HFFc6 (cell line): ENCODE measurements around the gene SNTG2. TPM values are rescaled to one million over a fixed set of nuclear protein-coding genes. Genes with fewer than 3 reads are reported as not detected.

Experiments used
- DNase-seq: peaks from one replicate; pipeline ENCODE4 v3.0.0-alpha.2; 2018
- H3K27ac Mint-ChIP-seq: 2 replicates; pipeline ENCODE4 v1.8.0; 2020; ENCODE audit warnings: mild to moderate bottlenecking, mixed read lengths
- H3K27me3 Mint-ChIP-seq: 2 replicates; pipeline ENCODE4 v1.8.0; 2021; ENCODE audit warnings: mild to moderate bottlenecking, moderate library complexity, mixed read lengths; ENCODE audit not compliant: insufficient read depth
- H3K36me3 Mint-ChIP-seq: 2 replicates; pipeline ENCODE4 v1.8.0; 2021; ENCODE audit warnings: low read depth, mixed read lengths
- H3K4me1 Mint-ChIP-seq: 2 replicates; pipeline ENCODE4 v1.8.0; 2020; ENCODE audit warnings: low read depth, mixed read lengths
- H3K4me3 Mint-ChIP-seq: 2 replicates; pipeline ENCODE4 v1.8.0; 2020; ENCODE audit warnings: mild to moderate bottlenecking, moderate library complexity, mixed read lengths
- H3K9me3 Mint-ChIP-seq: 2 replicates; pipeline ENCODE4 v1.8.0; 2020; ENCODE audit warnings: mild to moderate bottlenecking, mixed read lengths
- total RNA-seq, 6 experiments: library from RNA; stranded (reverse); fragmentation: NEBNext Ultra II Directional; extraction: Animal tissue kit (Norgen Biotek cat#: 25700); gene quantifications; 2 replicates in 1 of 6; 3 replicates in 5 of 6; pipeline ENCODE4 v1.2.3, GENCODE V29; 2021
- TF ChIP-seq, protein P1 (sequence below): fragments of 200-600 bp; sonication (generic); IDR thresholded peaks from 2 replicates; pipeline ENCODE4 v1.5.0; 2021; ENCODE audit warnings: antibody characterized with exemption, mild to moderate bottlenecking

Gene SNTG2
- total RNA-seq, 6 experiments from 2014 or later, result not detected

DNA sequence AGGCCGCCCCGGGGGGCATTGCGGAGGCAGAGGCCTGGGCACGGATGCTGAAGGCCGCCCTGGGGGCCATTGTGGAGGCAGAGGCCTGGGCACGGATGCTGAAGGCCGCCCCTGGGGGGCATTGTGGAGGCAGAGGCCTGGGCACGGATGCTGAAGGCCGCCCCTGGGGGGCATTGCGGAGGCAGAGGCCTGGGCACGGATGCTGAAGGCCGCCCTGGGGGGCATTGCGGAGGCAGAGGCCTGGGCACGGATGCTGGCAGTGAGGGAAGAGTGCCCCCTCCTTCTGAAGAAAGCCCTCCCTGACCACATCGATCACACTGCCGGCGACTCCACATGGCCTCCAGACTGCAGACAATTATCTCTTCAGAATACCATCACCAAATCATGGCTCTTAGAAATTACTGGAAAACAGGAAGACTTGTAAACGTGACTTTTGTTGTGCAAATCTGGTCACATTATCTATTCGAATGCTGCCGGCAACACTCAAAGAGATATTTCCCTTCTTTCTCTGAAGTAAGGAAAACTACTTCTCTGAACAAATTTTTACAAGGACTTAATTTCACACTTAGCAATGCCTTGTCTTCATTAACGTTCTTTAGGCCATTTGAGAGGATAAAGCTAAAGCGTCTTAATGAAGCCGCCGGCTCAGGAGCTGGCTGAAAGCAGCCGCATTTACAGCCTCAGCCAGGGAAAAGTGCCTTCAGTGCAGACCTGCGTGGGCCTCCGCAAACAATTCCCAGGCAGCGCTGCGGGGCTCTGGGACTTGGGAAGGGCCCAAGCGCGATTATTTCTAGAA lies 18.1 kb upstream of the SNTG2 start:
- Mint-ChIP-seq H3K27me3 (no peaks in the 10 kb centered on the region; the same call in 1 of the 2 replicates), H3K4me1 (no peaks in the 10 kb centered on the region; the same call in 1 of the 2 replicates), H3K9me3 (peaks cover 35% of the 10 kb centered on the region), H3K27ac (no peak overlapping the region), H3K36me3 (no peaks in the 10 kb centered on the region; the same call in 1 of the 2 replicates), H3K4me3 (no peak overlapping the region)
- TF ChIP-seq, protein P1, sequence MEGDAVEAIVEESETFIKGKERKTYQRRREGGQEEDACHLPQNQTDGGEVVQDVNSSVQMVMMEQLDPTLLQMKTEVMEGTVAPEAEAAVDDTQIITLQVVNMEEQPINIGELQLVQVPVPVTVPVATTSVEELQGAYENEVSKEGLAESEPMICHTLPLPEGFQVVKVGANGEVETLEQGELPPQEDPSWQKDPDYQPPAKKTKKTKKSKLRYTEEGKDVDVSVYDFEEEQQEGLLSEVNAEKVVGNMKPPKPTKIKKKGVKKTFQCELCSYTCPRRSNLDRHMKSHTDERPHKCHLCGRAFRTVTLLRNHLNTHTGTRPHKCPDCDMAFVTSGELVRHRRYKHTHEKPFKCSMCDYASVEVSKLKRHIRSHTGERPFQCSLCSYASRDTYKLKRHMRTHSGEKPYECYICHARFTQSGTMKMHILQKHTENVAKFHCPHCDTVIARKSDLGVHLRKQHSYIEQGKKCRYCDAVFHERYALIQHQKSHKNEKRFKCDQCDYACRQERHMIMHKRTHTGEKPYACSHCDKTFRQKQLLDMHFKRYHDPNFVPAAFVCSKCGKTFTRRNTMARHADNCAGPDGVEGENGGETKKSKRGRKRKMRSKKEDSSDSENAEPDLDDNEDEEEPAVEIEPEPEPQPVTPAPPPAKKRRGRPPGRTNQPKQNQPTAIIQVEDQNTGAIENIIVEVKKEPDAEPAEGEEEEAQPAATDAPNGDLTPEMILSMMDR, result no peak
- no peak for DNase-seq

DNA sequence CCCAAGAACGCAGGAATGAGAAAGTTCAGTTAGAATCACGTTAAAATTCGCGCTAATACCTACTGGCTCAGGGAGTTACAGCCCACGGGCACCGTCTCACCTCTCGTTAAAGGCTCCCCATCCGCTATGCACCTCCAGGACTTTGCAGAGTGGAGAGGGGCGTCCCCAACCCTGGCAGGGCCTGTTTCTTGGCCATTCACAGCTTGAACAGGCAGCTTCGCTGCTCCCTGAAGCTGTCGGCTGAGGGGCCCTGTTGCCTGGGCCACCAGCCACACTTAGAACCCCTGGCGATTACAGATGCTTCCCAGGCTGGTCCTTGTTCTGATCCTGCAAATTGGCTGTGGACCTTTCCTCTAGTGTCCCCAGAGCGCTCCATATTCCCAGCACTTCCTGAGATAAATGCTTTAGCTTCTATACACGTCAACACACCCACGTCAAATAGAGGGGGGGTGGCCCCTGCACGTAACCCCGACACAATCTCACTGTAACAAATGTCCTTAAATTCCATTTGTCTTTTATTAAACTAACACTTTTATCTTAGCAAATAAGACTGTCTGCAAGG lies 16.8 kb upstream of the SNTG2 start:
- Mint-ChIP-seq H3K27ac (no peak overlapping the region), H3K27me3 (no peaks in the 10 kb centered on the region; the same call in 1 of the 2 replicates), H3K4me1 (peaks cover 4% of the 10 kb centered on the region; the same call in 1 of the 2 replicates), H3K4me3 (no peak overlapping the region), H3K9me3 (peaks cover 42% of the 10 kb centered on the region), H3K36me3 (no peaks in the 10 kb centered on the region; the same call in 1 of the 2 replicates)
- DNase-seq, result no peak
- TF ChIP-seq, protein P1, result no peak

DNA sequence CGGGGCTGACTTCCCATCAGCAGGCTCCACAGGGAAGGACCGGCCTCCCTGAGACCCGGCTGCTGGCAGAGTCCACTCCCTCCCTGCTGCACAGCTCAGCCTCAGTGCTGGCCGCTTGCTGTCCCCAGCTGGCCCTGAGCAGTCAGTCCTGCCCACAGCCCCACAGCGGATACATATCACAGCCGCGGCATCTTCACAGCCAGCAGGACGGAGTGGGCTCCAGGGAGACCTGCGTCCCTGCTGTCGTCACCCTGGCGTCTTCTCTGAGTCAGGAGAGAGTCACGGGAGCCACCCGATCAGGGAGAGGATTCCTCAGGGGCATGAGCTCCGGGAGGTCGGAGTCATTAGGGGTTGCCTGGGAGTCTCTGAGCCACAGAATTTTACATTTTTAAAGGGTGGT lies 13.1 kb upstream of the SNTG2 start:
- Mint-ChIP-seq H3K27me3 (no peaks in the 10 kb centered on the region), H3K4me1 (peaks cover 4% of the 10 kb centered on the region; the same call in 1 of the 2 replicates), H3K9me3 (peaks cover 29% of the 10 kb centered on the region; the same call in 1 of the 2 replicates), H3K4me3 (no peak overlapping the region; the same call in 1 of the 2 replicates), H3K36me3 (no peaks in the 10 kb centered on the region), H3K27ac (peak overlapping the region; percentile 60; the same call in 1 of the 2 replicates)
- TF ChIP-seq, protein P1, result no peak
- DNase-seq, result no peak

DNA sequence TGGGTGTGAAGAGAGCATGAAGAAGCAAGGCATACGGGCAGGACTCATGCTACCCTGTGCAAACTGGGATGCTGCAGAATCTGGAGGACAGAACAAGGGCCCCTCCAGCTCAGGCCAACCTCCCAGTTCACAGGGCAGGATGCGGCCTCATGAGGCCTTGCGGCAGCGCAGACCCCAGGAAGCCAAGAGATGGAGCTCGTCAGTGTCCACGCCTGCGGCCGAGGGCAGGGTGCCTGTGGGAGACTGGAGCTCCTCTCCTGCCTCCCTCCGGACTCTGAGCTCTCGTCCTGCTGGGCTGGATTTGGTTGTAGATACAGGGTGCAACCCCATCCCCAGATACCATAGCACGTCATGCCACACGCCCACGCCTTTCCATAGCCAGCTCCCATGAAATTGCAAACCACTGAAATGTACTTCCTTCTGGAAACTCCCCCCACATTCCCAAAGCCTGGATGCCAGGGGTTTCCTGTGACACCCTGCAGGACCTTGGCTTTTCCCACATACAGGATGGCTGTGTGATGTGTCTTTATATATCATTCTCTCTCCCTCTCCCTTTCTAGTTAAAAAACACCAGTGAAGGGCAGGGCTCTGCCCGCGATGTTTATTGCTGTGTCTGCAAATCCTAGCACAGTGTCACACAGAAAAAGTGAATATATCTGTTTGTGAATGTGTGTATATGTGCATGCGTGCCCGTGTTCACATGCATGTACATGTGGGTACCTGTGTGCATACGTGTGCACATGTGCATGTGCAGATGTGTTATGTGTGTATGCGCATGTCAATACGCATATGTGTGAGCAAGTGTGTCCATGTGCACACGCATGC lies 12.3 kb upstream of the SNTG2 start:
- DNase-seq, result no peak
- Mint-ChIP-seq H3K27me3 (no peaks in the 10 kb centered on the region), H3K4me3 (no peak overlapping the region), H3K9me3 (peaks cover 21% of the 10 kb centered on the region; the same call in 1 of the 2 replicates), H3K4me1 (peaks cover 4% of the 10 kb centered on the region; the same call in 1 of the 2 replicates), H3K27ac (peak overlapping the region; percentile 19; the same call in 1 of the 2 replicates), H3K36me3 (no peaks in the 10 kb centered on the region)
- TF ChIP-seq, protein P1, result no peak

DNA sequence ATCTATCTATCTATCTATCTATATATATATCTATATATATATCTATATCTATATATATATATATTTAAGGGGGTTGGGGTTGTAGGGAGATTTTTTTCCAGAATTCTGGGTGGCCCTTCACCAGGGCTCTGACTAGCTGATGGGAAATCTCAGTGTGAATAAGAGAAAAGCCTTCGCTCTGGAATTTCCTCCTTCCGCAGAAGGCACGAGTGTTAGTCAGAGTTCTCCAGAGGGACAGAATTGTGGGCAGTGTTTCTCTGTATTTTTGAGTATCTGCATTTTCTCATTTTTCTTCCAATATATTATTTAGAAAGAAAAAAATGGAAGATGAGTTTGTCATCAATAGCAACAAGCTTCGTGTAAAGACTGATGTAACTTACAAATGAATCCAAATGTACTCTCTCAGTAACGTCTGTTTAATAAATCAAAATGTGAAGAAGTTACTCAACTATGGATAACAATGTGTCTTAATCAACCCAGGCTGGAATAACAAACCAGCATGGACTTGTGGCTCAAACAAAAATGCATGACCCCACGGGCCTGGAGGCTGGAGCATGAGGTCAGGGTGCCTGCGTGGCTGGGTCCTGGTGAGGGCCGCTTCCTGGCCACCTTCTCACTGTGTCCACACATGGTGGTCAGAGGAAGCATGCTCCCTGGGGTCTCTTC lies 10.6 kb upstream of the SNTG2 start:
- no peak for DNase-seq
- Mint-ChIP-seq H3K4me1 (peaks cover 4% of the 10 kb centered on the region; the same call in 1 of the 2 replicates), H3K9me3 (peaks cover 25% of the 10 kb centered on the region; the same call in 1 of the 2 replicates), H3K4me3 (no peak overlapping the region), H3K27ac (peak overlapping the region; percentile 31; the same call in 1 of the 2 replicates), H3K27me3 (peaks cover 3% of the 10 kb centered on the region; the same call in 1 of the 2 replicates), H3K36me3 (no peaks in the 10 kb centered on the region)
- TF ChIP-seq, protein P1, result no peak
